Pons (tissue), 1 donor: Measurements from ENCODE around the gene ZMAT3.
A peak's percentile ranks its signal among the peaks of the same experiment; 100 is the strongest.

Experiments
- DNase-seq: peaks from one replicate; pipeline ENCODE4 v3.0.0-alpha.2; 2016; ENCODE audit warnings: low spot score

ZMAT3 gene

GRCh38 chr3:179021119-179021903 lies 50.3 kb downstream of the ZMAT3 start:
- no peak for DNase-seq

- peak; percentile 61 for DNase-seq
These were observed 51.5 kb downstream of the ZMAT3 start for GRCh38 chr3:179020112-179020511.

- no peak for DNase-seq
These were observed 52.8 kb downstream of the ZMAT3 start for GRCh38 chr3:179018808-179019207.

GRCh38 chr3:179016979-179017670 lies 54.5 kb downstream of the ZMAT3 start:
- no peak for DNase-seq

GRCh38 chr3:179015551-179016020 lies 56.0 kb downstream of the ZMAT3 start:
- DNase-seq, result peak; percentile 84

- DNase-seq, result no peak
These were observed 65.9 kb downstream of the ZMAT3 start for GRCh38 chr3:179005706-179006105.

- no peak for DNase-seq
These were observed 66.4 kb downstream of the ZMAT3 start for GRCh38 chr3:179005213-179005612.

- DNase-seq, result no peak
These were observed 71.0 kb downstream of the ZMAT3 start for GRCh38 chr3:179000659-179001058.

GRCh38 chr3:179000144-179000543 lies 71.5 kb downstream of the ZMAT3 start:
- DNase-seq, result no peak

- no peak for DNase-seq
These were observed 75.2 kb downstream of the ZMAT3 start for GRCh38 chr3:178996399-178996798.

- DNase-seq, result no peak
These were observed 81.3 kb downstream of the ZMAT3 start for GRCh38 chr3:178990293-178990692.

- DNase-seq, result no peak
These were observed 81.8 kb downstream of the ZMAT3 start for GRCh38 chr3:178989821-178990220.

- DNase-seq, result no peak
These were observed 83.9 kb downstream of the ZMAT3 start for GRCh38 chr3:178987745-178988144.

GRCh38 chr3:178986456-178986855 lies 85.2 kb downstream of the ZMAT3 start:
- DNase-seq, result no peak

- DNase-seq, result no peak
These were observed 89.5 kb downstream of the ZMAT3 start for GRCh38 chr3:178982137-178982536.

GRCh38 chr3:178975320-178975719 lies 96.3 kb downstream of the ZMAT3 start:
- no peak for DNase-seq

GRCh38 chr3:178971614-178972013 lies 100.0 kb downstream of the ZMAT3 start:
- no peak for DNase-seq

GRCh38 chr3:178969004-178969700 lies 102.5 kb downstream of the ZMAT3 start:
- DNase-seq, result no peak
